ENCODE results near the gene VPS18. TPM values are rescaled to one million over a fixed set of nuclear protein-coding genes. Genes with fewer than 3 reads are reported as not detected.

The VPS18 gene
- total and polyA plus RNA-seq, 9 donors, result 9.0 to 12.4 (median 10.8) TPM

DNA sequence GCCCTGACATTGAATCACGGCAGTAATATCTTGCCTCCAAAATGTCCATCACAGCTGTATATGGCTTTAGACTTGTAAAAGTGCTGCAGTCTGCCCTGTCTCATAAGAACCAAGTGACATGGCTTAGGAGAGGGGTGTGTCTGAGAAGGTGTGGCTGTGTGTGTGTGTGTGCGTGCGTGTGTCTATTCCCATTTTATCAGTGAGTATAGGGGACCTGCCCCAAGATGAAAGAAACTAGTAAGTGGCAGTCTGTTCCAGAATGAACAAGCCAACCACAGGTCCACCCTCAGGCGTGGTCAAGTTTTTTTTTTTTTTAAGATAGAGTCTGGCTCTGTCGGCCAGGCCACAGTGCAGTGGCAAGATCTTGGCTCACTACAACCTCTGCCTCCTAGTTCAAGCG, 14.6 kb upstream of the VPS18 start:
- 90% methylated on average over 3 of the region's 6 CpGs for WGBS (ENCODE audit: insufficient coverage)

DNA sequence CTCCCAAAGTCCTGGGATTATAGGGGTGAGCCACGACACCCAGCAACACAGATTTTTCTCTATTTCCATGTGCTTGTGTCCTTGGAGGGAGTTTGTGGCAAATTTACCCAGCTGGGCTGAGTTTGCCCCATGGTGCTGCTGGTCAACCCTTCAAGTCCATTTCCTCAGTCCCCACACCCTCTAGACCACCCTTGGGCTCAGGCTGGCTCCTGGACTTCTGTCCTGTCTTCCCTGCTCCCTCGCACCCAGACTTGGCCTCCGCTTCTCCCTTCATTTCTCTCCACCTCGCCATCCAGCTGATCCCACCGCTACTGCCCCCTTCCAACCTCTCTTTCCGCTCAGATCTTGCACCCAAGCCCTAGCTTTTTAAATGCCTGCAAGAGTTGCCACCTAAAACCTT, 12.9 kb upstream of the VPS18 start:
- Histone ChIP-seq H3K4me1 (ENCODE audit: control insufficient read depth, insufficient read depth, low read length) (peaks cover 1% of the 10 kb centered on the region), H3K36me3 (ENCODE audit: control insufficient read depth, insufficient read depth, low read length) (no peaks in the 10 kb centered on the region), H3K9me3 (replicated peaks; ENCODE audit: control insufficient read depth, low read depth, low read length) (peaks cover 5% of the 10 kb centered on the region), H3K27me3 (ENCODE audit: control insufficient read depth, insufficient read depth, low read length) (no peaks in the 10 kb centered on the region), H3K27ac (ENCODE audit: low read length) (no peak overlapping the region), H3K4me3 (ENCODE audit: low read length) (no peak overlapping the region)
- 94% methylated on average over 5 of the region's 6 CpGs for WGBS (ENCODE audit: insufficient coverage)
- no peak for DNase-seq

More for the DNA sequence above, 14.6 kb upstream of the VPS18 start:
- no peaks in the 10 kb centered on the region for H3K4me1 ChIP-seq (ENCODE audit: control insufficient read depth, insufficient read depth, low read length)
- peaks cover 5% of the 10 kb centered on the region for H3K9me3 ChIP-seq (replicated peaks; ENCODE audit: control insufficient read depth, low read depth, low read length)
- no peak for DNase-seq
- H3K27me3 ChIP-seq (ENCODE audit: control insufficient read depth, insufficient read depth, low read length), result peaks cover 4% of the 10 kb centered on the region
- H3K4me3 ChIP-seq (ENCODE audit: low read length), result no peak overlapping the region
- no peaks in the 10 kb centered on the region for H3K36me3 ChIP-seq (ENCODE audit: control insufficient read depth, insufficient read depth, low read length)
- no peak overlapping the region for H3K27ac ChIP-seq (ENCODE audit: low read length)

DNA sequence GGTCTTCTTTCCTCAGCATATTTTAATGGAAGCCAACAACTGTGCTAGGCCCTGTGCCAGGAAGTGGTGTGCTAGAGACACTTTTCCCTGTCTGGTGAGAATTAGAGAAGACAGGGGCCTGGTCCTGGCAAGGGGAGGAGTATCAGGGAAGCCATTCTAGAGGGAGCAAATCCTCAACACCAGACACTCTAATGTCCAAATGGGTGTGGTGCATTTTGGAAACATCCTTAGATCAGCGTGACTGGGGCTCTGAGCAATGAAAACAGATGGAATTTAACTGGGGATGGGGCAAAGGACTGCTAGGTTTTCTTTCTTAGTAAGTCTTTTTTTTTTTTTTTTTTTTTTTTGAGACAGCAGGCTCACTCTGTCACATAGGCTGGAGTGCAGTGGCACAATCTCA, 7.7 kb upstream of the VPS18 start:
- H3K9me3 ChIP-seq (replicated peaks; ENCODE audit: control insufficient read depth, low read depth, low read length), result peaks cover 5% of the 10 kb centered on the region
- H3K27me3 ChIP-seq (ENCODE audit: control insufficient read depth, insufficient read depth, low read length), result no peaks in the 10 kb centered on the region
- H3K27ac ChIP-seq (ENCODE audit: low read length), result no peak overlapping the region
- no peak for DNase-seq
- WGBS (ENCODE audit: insufficient coverage), result no CpG with 5 or more reads among the region's 1 CpG
- no peak overlapping the region for H3K4me3 ChIP-seq (ENCODE audit: low read length)
- no peaks in the 10 kb centered on the region for H3K36me3 ChIP-seq (ENCODE audit: control insufficient read depth, insufficient read depth, low read length)
- peaks cover 3% of the 10 kb centered on the region for H3K4me1 ChIP-seq (ENCODE audit: control insufficient read depth, insufficient read depth, low read length)

DNA sequence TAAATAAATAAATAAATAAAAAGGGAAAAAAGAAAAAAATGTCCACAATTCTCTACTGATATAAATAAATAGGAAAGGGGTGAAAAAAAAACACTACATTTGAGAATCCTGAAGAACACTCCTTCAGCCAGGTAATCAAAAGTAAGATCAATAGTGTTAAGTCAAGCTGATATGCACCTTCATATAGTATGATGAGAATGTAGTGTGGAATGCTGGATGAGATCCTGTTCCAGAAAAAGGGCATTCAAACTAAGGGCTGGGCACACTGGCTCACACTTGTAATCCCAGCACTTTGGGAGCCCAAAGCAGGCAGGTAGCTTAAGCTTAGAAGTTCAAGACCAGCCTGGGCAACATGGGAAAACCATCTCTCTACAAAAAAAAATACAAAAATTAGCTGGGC, 5.1 kb upstream of the VPS18 start:
- Histone ChIP-seq H3K27me3 (ENCODE audit: control insufficient read depth, insufficient read depth, low read length) (peaks cover 2% of the 10 kb centered on the region), H3K4me1 (ENCODE audit: control insufficient read depth, insufficient read depth, low read length) (peaks cover 11% of the 10 kb centered on the region), H3K27ac (ENCODE audit: low read length) (no peak overlapping the region), H3K4me3 (ENCODE audit: low read length) (no peak overlapping the region), H3K36me3 (ENCODE audit: control insufficient read depth, insufficient read depth, low read length) (no peaks in the 10 kb centered on the region), H3K9me3 (replicated peaks; ENCODE audit: control insufficient read depth, low read depth, low read length) (no peaks in the 10 kb centered on the region)
- no peak for DNase-seq

DNA sequence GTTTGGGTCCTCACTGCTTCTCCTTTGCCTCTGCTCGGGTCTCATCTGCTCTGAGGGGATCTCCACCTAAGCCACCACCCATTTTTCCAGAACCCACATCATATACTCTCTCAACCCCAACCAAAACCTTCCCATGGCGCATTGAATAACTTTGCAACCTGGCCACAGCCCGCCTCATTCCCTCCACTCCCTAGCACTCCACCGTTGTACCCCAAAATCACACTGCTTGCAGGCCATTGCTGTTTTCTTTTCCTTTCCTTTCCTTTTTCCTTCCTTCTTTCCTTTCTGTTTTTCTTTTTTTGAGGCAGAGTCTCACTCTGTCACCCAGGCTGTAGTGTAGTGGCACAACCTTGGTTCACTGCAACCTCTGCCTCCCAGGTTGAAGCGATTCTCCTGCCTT, 3.1 kb upstream of the VPS18 start:
- H3K27me3 ChIP-seq (ENCODE audit: control insufficient read depth, insufficient read depth, low read length), result peaks cover 2% of the 10 kb centered on the region
- no peak for DNase-seq
- no peak overlapping the region for H3K27ac ChIP-seq (ENCODE audit: low read length)
- peaks cover 21% of the 10 kb centered on the region for H3K4me1 ChIP-seq (ENCODE audit: control insufficient read depth, insufficient read depth, low read length)
- peaks cover 4% of the 10 kb centered on the region for H3K36me3 ChIP-seq (ENCODE audit: control insufficient read depth, insufficient read depth, low read length)
- 88% methylated on average over 4 of the region's 5 CpGs for WGBS (ENCODE audit: insufficient coverage)
- H3K9me3 ChIP-seq (replicated peaks; ENCODE audit: control insufficient read depth, low read depth, low read length), result no peaks in the 10 kb centered on the region
- no peak overlapping the region for H3K4me3 ChIP-seq (ENCODE audit: low read length)

DNA sequence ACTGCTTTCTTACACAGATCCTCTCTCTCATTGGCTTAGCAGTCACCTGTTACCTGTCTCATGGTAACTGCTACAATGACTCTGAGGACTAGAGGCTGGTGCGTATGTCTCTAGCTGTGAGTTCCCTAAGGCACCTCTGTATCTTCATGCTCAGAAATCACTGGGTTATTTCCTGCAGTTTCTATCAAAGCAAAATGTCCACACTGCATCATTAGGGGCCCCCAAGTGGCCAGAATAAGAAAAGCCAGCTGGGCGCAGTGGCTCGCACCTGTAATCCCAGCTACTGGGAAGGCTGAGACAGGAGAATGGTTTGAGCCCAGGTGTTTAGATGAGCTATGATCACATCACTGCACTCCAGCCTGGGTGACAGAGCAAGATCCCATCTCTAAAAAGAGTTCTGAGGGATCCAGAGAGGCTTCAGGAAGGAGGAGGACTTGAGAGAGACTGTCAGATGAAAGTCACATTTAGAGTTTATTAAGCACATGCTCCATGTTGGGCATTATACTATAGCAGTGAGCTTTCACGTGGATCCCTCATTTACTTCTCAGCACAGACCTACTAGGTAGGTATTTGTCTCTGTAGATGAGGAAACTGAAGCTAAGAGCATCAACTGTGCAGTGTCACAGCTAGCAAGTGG, 2.3 kb upstream of the VPS18 start:
- DNase-seq, result peak; percentile 51
- no peak overlapping the region for H3K4me3 ChIP-seq (ENCODE audit: low read length)

DNA sequence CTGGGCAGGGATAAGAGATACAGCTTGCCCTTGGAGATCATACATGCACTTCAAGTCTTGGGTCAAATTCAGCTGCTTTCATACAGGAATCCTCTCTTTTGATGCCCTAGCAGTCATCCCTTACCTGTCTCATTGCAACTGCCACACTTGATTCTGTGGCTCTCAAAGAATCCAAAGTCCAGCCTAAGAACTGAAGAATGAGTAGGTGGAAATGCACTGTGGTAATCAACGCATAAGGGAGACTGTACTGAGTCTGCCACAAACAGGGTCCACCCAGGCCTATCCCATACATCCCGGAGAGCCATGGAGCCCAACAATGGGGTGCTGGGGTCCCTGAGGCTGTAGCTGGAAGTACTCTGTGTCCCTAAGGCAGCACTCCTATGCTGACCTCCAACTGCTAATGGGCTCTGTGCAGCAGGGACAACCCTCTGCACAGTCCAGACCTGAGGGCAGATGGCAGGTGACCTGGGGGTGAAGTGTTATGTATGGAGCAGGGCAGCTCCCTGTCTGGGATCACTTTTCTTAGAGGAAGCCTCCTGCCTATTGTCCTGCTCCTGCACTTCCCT, 1.7 kb upstream of the VPS18 start:
- peaks cover 2% of the 10 kb centered on the region for H3K27me3 ChIP-seq (ENCODE audit: control insufficient read depth, insufficient read depth, low read length)
- no peak for DNase-seq
- WGBS (ENCODE audit: insufficient coverage), result 90% methylated on average over 2 of the region's 2 CpGs
- H3K4me3 ChIP-seq (ENCODE audit: low read length), result no peak overlapping the region
- no peak overlapping the region for H3K27ac ChIP-seq (ENCODE audit: low read length)
- peaks cover 18% of the 10 kb centered on the region for H3K4me1 ChIP-seq (ENCODE audit: control insufficient read depth, insufficient read depth, low read length)
- peaks cover 11% of the 10 kb centered on the region for H3K36me3 ChIP-seq (ENCODE audit: control insufficient read depth, insufficient read depth, low read length)
- H3K9me3 ChIP-seq (replicated peaks; ENCODE audit: control insufficient read depth, low read depth, low read length), result no peaks in the 10 kb centered on the region

More for the DNA sequence above, 2.3 kb upstream of the VPS18 start:
- Histone ChIP-seq H3K36me3 (ENCODE audit: control insufficient read depth, insufficient read depth, low read length) (peaks cover 9% of the 10 kb centered on the region), H3K4me1 (ENCODE audit: control insufficient read depth, insufficient read depth, low read length) (peaks cover 18% of the 10 kb centered on the region), H3K9me3 (replicated peaks; ENCODE audit: control insufficient read depth, low read depth, low read length) (no peaks in the 10 kb centered on the region), H3K27ac (ENCODE audit: low read length) (no peak overlapping the region), H3K27me3 (ENCODE audit: control insufficient read depth, insufficient read depth, low read length) (peaks cover 2% of the 10 kb centered on the region)
- WGBS (ENCODE audit: insufficient coverage), result 29% methylated on average over 1 of the region's 4 CpGs

DNA sequence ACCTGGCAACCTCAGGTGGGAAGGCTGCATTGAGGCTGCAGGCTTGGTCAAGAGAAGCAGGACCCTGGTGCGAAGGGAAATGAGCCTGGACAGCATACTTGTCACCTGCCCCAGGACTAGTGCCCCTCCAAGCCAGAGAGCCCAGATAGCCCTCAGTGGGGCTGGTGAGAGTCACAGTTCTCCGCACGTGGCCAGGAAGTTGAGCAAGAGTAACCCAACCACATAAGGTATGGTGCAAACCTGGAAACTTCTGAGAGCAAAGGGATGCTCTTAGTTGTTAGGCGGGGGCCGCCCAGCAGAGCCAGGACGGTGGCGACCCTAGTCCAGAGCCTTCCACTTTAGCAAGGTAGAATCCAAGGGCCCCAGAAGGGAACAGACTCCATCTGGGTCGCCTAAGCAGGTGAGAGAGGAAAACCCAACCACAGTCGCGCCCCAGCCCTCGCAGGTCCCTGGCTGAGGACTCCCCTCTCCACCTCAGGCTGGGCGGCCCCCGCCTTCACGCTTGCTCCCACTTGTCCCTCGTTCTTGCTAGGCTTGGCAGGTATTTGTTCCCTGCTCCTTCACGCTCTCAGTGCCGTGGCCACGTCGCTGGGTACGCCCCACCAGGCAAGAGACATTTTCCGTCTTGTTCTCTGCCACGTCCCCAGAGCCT, 1.1 kb upstream of the VPS18 start:
- Histone ChIP-seq H3K27me3 (ENCODE audit: control insufficient read depth, insufficient read depth, low read length) (peaks cover 2% of the 10 kb centered on the region), H3K9me3 (replicated peaks; ENCODE audit: control insufficient read depth, low read depth, low read length) (no peaks in the 10 kb centered on the region), H3K36me3 (ENCODE audit: control insufficient read depth, insufficient read depth, low read length) (peaks cover 12% of the 10 kb centered on the region), H3K4me3 (ENCODE audit: low read length) (peak overlapping the region; percentile 98), H3K27ac (ENCODE audit: low read length) (no peak overlapping the region), H3K4me1 (ENCODE audit: control insufficient read depth, insufficient read depth, low read length) (peaks cover 18% of the 10 kb centered on the region)
- DNase-seq, result no peak
- 79% methylated on average over 20 of the region's 22 CpGs for WGBS (ENCODE audit: insufficient coverage)

DNA sequence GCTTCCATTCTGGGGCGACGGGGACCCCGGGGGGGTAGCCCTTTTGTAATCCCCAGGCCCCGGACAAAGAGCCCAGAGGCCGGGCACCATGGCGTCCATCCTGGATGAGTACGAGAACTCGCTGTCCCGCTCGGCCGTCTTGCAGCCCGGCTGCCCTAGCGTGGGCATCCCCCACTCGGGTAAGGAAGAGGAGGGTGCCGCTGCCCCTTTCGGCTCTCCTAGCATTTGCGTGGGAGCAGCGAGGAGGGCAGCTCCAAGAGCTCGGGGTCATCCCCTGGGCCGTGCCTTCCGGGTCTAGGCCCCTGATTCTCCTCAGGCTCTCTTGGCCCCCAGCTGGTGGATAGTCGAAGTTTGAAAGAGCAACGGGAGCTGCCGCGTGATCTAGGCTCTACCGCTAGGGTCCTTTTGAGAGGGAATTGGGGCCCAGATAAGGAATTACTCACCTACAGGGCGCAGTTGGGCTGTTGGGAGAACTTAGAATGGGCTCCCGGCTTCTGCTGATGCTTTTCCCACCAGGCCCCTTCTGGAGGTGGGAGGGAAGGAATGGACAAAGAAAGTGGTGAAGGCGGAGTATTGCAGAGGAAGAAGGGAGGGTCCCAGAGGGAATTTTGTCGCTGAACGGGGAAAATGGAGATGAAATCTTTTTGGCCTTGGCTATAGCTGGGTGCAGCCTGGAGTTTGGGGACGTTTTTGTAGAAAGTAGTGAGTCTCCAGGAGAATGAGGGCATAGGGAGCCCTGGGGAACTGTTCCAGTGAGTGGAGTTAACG, 615 bp downstream of the VPS18 start:
- H3K9me3 ChIP-seq (replicated peaks; ENCODE audit: control insufficient read depth, low read depth, low read length), result no peaks in the 10 kb centered on the region
- peaks cover 2% of the 10 kb centered on the region for H3K27me3 ChIP-seq (ENCODE audit: control insufficient read depth, insufficient read depth, low read length)
- peak overlapping the region; percentile 98 for H3K4me3 ChIP-seq (ENCODE audit: low read length)
- 1% methylated on average over 29 of the region's 33 CpGs for WGBS (ENCODE audit: insufficient coverage)
- H3K36me3 ChIP-seq (ENCODE audit: control insufficient read depth, insufficient read depth, low read length), result peaks cover 30% of the 10 kb centered on the region
- peaks cover 18% of the 10 kb centered on the region for H3K4me1 ChIP-seq (ENCODE audit: control insufficient read depth, insufficient read depth, low read length)
- H3K27ac ChIP-seq (ENCODE audit: low read length), result peak overlapping the region; percentile 96
- peak; percentile 78 for DNase-seq

DNA sequence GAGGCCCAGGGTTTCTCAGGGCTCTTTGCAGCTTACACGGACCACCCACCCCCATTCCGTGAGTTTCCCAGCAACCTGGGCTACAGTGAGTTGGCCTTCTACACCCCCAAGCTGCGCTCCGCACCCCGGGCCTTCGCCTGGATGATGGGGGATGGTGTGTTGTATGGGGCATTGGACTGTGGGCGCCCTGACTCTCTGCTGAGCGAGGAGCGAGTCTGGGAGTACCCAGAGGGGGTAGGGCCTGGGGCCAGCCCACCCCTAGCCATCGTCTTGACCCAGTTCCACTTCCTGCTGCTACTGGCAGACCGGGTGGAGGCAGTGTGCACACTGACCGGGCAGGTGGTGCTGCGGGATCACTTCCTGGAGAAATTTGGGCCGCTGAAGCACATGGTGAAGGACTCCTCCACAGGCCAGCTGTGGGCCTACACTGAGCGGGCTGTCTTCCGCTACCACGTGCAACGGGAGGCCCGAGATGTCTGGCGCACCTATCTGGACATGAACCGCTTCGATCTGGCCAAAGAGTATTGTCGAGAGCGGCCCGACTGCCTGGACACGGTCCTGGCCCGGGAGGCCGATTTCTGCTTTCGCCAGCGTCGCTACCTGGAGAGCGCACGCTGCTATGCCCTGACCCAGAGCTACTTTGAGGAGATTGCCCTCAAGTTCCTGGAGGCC, 5.4 kb downstream of the VPS18 start:
- H3K36me3 ChIP-seq (ENCODE audit: control insufficient read depth, insufficient read depth, low read length), result peaks cover 67% of the 10 kb centered on the region
- DNase-seq, result no peak
- 89% methylated on average over 30 of the region's 33 CpGs for WGBS (ENCODE audit: insufficient coverage)
- no peaks in the 10 kb centered on the region for H3K27me3 ChIP-seq (ENCODE audit: control insufficient read depth, insufficient read depth, low read length)
- H3K27ac ChIP-seq (ENCODE audit: low read length), result no peak overlapping the region
- no peak overlapping the region for H3K4me3 ChIP-seq (ENCODE audit: low read length)
- H3K4me1 ChIP-seq (ENCODE audit: control insufficient read depth, insufficient read depth, low read length), result peaks cover 16% of the 10 kb centered on the region
- H3K9me3 ChIP-seq (replicated peaks; ENCODE audit: control insufficient read depth, low read depth, low read length), result no peaks in the 10 kb centered on the region

All from muscle of leg (tissue), 11 donors.